ENCODE data around the gene FXYD5.

GRCh38 chr19:35181387-35181786, 26.9 kb downstream of the FXYD5 start:
- TF ChIP-seq, protein P1, sequence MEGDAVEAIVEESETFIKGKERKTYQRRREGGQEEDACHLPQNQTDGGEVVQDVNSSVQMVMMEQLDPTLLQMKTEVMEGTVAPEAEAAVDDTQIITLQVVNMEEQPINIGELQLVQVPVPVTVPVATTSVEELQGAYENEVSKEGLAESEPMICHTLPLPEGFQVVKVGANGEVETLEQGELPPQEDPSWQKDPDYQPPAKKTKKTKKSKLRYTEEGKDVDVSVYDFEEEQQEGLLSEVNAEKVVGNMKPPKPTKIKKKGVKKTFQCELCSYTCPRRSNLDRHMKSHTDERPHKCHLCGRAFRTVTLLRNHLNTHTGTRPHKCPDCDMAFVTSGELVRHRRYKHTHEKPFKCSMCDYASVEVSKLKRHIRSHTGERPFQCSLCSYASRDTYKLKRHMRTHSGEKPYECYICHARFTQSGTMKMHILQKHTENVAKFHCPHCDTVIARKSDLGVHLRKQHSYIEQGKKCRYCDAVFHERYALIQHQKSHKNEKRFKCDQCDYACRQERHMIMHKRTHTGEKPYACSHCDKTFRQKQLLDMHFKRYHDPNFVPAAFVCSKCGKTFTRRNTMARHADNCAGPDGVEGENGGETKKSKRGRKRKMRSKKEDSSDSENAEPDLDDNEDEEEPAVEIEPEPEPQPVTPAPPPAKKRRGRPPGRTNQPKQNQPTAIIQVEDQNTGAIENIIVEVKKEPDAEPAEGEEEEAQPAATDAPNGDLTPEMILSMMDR (conservative IDR thresholded peaks at IDR 0.05; ENCODE audit: low read depth, low read length), result no peak
- no peak for TF ChIP-seq EZH2 (IDR thresholded peaks at IDR 0.05; ENCODE audit: borderline replicate concordance, low read depth, low read length, poor library complexity, severe bottlenecking)

All from A673 (cell line).